Bronchial epithelial cell (primary cell): Measurements from ENCODE around the gene FAAP100. TPM values are rescaled to one million over a fixed set of nuclear protein-coding genes. Genes with fewer than 3 reads are reported as not detected.
A peak's percentile ranks its signal among the peaks of the same experiment; 100 is the strongest.

Experiments
- DNase-seq: peaks from one replicate; pipeline ENCODE4 v3.0.0-alpha.2; 2010; ENCODE audit warnings: low read depth
- FAIRE-seq: peaks from 2 replicates; lab custom pipeline; 2011; peaks lifted over from hg19 to GRCh38; lab: Jason Lieb, UNC
- H3K27me3 ChIP-seq: 2 replicates; pipeline ENCODE4 v1.5.1; 2011; ENCODE audit warnings: low read length; ENCODE audit not compliant: control insufficient read depth, insufficient read depth
- H3K36me3 ChIP-seq: 2 replicates; pipeline ENCODE4 v1.5.1; 2011; ENCODE audit warnings: low read length; ENCODE audit not compliant: control insufficient read depth, insufficient read depth
- H3K4me3 ChIP-seq: 2 replicates; pipeline ENCODE4 v1.5.1; 2011; ENCODE audit warnings: mild to moderate bottlenecking, low read depth, low read length, control low read depth
- CTCF ChIP-seq: IDR thresholded peaks from 2 replicates; pipeline ENCODE4 v1.5.1; 2011; ENCODE audit warnings: mild to moderate bottlenecking, moderate library complexity, low read length, control low read depth, inconsistent platforms; ENCODE audit not compliant: insufficient read depth, severe bottlenecking
- total RNA-seq: library from RNA; depleted of rRNA; stranded (reverse); fragments of >200 nt; gene quantifications from 2 replicates; pipeline ENCODE4 v1.2.1, GENCODE V29; 2014

The FAAP100 gene
- total RNA-seq, 1 donor from 2014 or later, result 10.5 TPM

GRCh38 chr17:81509972-81510784, 42.0 kb downstream of the FAAP100 start:
- no peak for TF ChIP-seq CTCF
- peak overlapping the region; percentile 98 for H3K4me3 ChIP-seq
- H3K27me3 ChIP-seq, result no peaks in the 10 kb centered on the region
- H3K36me3 ChIP-seq, result peaks cover 20% of the 10 kb centered on the region
- no peak for FAIRE-seq
- DNase-seq, result no peak

GRCh38 chr17:81509207-81509971, 42.8 kb downstream of the FAAP100 start:
- H3K4me3 ChIP-seq, result no peak overlapping the region
- no peaks in the 10 kb centered on the region for H3K27me3 ChIP-seq
- TF ChIP-seq CTCF, result no peak
- H3K36me3 ChIP-seq, result peaks cover 20% of the 10 kb centered on the region
- FAIRE-seq (no peak), DNase-seq (peak; percentile 63)

GRCh38 chr17:81508639-81509206, 43.4 kb downstream of the FAAP100 start:
- Histone ChIP-seq H3K27me3 (no peaks in the 10 kb centered on the region), H3K36me3 (peaks cover 20% of the 10 kb centered on the region), H3K4me3 (no peak overlapping the region)
- DNase-seq (peak; percentile 76), FAIRE-seq (peak; percentile 7)
- no peak for TF ChIP-seq CTCF

- H3K36me3 ChIP-seq, result no peaks in the 10 kb centered on the region
- DNase-seq (no peak), FAIRE-seq (no peak)
- H3K4me3 ChIP-seq, result no peak overlapping the region
- no peaks in the 10 kb centered on the region for H3K27me3 ChIP-seq
- no peak for TF ChIP-seq CTCF
Measured at GRCh38 chr17:81503619-81504018, 48.5 kb downstream of the FAAP100 start.

GRCh38 chr17:81502471-81503017, 49.6 kb downstream of the FAAP100 start:
- Histone ChIP-seq H3K27me3 (no peaks in the 10 kb centered on the region), H3K4me3 (no peak overlapping the region), H3K36me3 (no peaks in the 10 kb centered on the region)
- no peak for DNase-seq
- no peak for FAIRE-seq
- no peak for TF ChIP-seq CTCF
